IPS DF 6.9 (cell line): ENCODE data around the gene RNF181.
A peak's percentile ranks its signal among the peaks of the same experiment; 100 is the strongest.
"Not testable (repeated sequence)": the region's sequence is repeated elsewhere in the genome, so short reads cannot be mapped to it uniquely, and the experiment has no call there.

Experiments
- DNase-seq: peaks from one replicate; pipeline ENCODE4 v3.0.0-alpha.2; 2013; ENCODE audit warnings: low read depth, low spot score
- H3K27ac ChIP-seq: one replicate; pipeline ENCODE4 v1.5.1; 2013; ENCODE audit warnings: low read length, control low read depth
- H3K27me3 ChIP-seq: 2 replicates; pipeline ENCODE4 v1.6.1; 2013; ENCODE audit warnings: mild to moderate bottlenecking, low read length; ENCODE audit not compliant: control insufficient read depth, insufficient read depth
- H3K36me3 ChIP-seq: 2 replicates; pipeline ENCODE4 v1.6.1; 2013; ENCODE audit warnings: low read length; ENCODE audit not compliant: control insufficient read depth, insufficient read depth
- H3K4me1 ChIP-seq: 2 replicates; pipeline ENCODE4 v1.6.1; 2013; ENCODE audit warnings: low read length; ENCODE audit not compliant: control insufficient read depth, insufficient read depth
- H3K4me3 ChIP-seq: 2 replicates; pipeline ENCODE4 v1.5.1; 2013; ENCODE audit warnings: mild to moderate bottlenecking, low read length
- H3K9me3 ChIP-seq: 2 replicates; pipeline ENCODE4 v1.6.1; 2013; ENCODE audit warnings: low read length, inconsistent platforms; ENCODE audit not compliant: control insufficient read depth, insufficient read depth
- WGBS: extraction: QIAGEN DNeasy Blood & Tissue Kit; methylation state at CpG from one replicate; pipeline ENCODE4 v1.1.7; 2013; ENCODE audit warnings: mixed read lengths, missing lambda C conversion rate; ENCODE audit not compliant: insufficient read length, insufficient coverage; 5-methylcytosine and 5-hydroxymethylcytosine counted together

The RNF181 gene

GRCh38 chr2:85553184-85553583, 42.4 kb upstream of the RNF181 start:
- Histone ChIP-seq H3K27me3 (no peaks in the 10 kb centered on the region), H3K9me3 (no peaks in the 10 kb centered on the region), H3K27ac (no peak overlapping the region), H3K4me3 (no peak overlapping the region), H3K4me1 (no peaks in the 10 kb centered on the region), H3K36me3 (peaks cover 24% of the 10 kb centered on the region; the same call in 1 of the 2 replicates)
- DNase-seq = no peak
- no CpG with 5 or more reads among the region's 6 CpGs for WGBS

- Histone ChIP-seq H3K27ac (no peak overlapping the region), H3K27me3 (no peaks in the 10 kb centered on the region), H3K9me3 (no peaks in the 10 kb centered on the region), H3K36me3 (peaks cover 25% of the 10 kb centered on the region; the same call in 1 of the 2 replicates), H3K4me1 (no peaks in the 10 kb centered on the region), H3K4me3 (no peak overlapping the region)
- DNase-seq = no peak
- no CpG with 5 or more reads among the region's 3 CpGs for WGBS
These were observed 40.4 kb upstream of the RNF181 start for GRCh38 chr2:85554980-85555612.

DNA sequence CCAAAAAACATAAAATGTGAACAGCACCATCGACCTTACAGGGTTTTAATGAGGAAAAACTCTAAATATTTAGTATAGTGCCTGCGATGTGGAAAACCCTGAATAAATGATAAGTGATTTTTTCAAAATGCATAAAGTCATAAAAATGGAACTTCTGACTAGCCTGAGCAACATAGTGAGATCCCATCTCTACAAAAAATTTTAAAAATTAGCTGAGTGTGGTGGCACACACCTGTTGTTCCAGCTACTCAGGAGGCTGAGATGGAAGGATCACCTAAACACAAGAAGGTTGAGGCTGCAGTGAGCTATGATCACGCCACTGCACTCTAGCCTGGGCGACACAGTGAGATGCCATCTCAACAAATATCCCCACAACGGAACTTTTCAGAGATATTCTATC, 38.4 kb upstream of the RNF181 start:
- peaks cover 12% of the 10 kb centered on the region; the same call in 1 of the 2 replicates for H3K36me3 ChIP-seq
- DNase-seq = no peak
- no CpG with 5 or more reads among the region's 5 CpGs for WGBS

DNA sequence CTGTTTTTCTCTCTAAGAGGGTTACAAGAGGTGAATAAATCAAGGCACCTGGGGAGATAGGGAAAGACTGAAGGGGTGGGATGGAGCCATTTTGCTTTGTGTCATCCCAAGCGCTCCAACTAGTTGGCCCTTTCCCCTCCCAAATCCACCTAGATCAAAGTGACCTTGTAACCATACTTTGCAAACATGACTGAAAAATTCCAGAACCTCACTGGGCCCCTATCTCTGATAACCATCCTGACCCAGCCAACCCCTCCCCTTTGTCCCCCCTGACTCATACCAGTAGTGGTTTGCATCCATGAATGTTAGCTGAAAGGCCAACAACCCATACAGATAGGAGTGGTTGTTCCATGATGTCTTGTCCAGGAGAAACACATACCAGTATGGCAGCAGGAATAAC, 37.4 kb upstream of the RNF181 start:
- no peak overlapping the region for H3K27ac ChIP-seq
- H3K4me3 ChIP-seq = no peak overlapping the region
- no peaks in the 10 kb centered on the region for H3K27me3 ChIP-seq
- no peak for DNase-seq
- H3K9me3 ChIP-seq = no peaks in the 10 kb centered on the region
- peaks cover 12% of the 10 kb centered on the region; the same call in 1 of the 2 replicates for H3K36me3 ChIP-seq
- no peaks in the 10 kb centered on the region for H3K4me1 ChIP-seq
- WGBS = no CpG with 5 or more reads among the region's 1 CpG

More for the DNA sequence above, 38.4 kb upstream of the RNF181 start:
- Histone ChIP-seq H3K27me3 (no peaks in the 10 kb centered on the region), H3K27ac (no peak overlapping the region), H3K9me3 (no peaks in the 10 kb centered on the region), H3K4me3 (no peak overlapping the region), H3K4me1 (no peaks in the 10 kb centered on the region)

- H3K27ac ChIP-seq = not testable (repeated sequence)
These were observed 35.2 kb upstream of the RNF181 start for GRCh38 chr2:85560403-85560726.

GRCh38 chr2:85560812-85561279, 34.7 kb upstream of the RNF181 start:
- DNase-seq = no peak

More at GRCh38 chr2:85560403-85560726, 35.2 kb upstream of the RNF181 start:
- H3K4me1 ChIP-seq, DNase-seq, H3K27me3 ChIP-seq, H3K9me3 ChIP-seq, H3K36me3 ChIP-seq: not testable (repeated sequence)
- WGBS = no CpG with 5 or more reads among the region's 12 CpGs
- H3K4me3 ChIP-seq = peak overlapping the region; percentile 57; the same call in 1 of the 2 replicates

DNA sequence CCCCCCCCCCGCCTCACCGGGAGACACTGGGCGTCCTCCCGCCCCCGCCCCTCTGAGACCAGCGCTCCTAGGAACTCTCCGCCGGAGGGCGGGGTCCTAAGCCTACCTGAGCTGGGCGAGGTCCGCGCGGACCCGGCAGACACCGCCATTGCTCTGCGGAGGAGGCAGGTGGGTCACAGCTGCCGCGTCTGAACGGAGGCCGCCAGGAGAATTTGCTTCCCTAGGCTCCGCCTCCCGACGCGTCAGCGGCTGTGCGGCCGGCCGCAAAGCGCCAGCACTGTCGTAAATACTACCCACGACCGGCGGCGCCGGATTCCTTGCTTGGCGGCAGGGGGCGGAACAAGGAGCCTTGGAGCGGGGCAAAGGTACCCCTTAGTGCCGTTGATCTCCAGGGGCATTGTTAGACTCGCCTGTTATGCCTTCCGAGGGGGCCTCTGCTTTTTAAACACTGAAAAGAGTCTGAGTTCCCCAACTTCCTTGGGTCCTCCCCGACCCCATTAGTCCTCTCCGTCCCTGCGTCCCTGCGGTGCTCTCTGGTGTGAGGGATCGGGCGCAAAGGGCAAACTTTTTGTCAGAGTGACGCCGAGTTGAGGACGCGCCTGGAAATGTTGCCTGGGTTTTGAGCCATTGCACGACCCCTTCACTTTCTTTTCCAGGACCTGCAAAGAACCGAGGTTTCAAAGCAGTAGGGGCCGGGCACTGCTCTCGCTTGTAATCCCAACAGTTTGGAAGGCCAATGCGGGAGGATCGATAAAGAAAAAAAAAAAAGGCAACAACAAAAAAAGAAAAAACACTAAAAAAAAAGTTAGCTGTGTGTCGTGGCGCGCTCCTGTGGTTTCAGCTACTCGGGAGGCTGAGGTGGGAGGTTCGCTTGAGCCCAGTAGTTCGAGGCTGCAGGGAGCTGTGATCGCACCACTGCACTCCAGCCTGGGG, 34.0 kb upstream of the RNF181 start, which contains the start of gene GGCX:
GGCX (minus strand) TSS at position 214 of the 933 bp plus-strand sequence; CDS start at position 149, 65 bp downstream.
- WGBS = no CpG with 5 or more reads among the region's 64 CpGs
- H3K27me3 ChIP-seq = no peaks in the 10 kb centered on the region
- no peaks in the 10 kb centered on the region for H3K4me1 ChIP-seq
- H3K27ac ChIP-seq = no peak within 1 kb of the TSS
- H3K9me3 ChIP-seq = no peaks in the 10 kb centered on the region
- H3K4me3 ChIP-seq = peak within 1 kb of the TSS; percentile 57; the same call in 1 of the 2 replicates
- peak; percentile 84 for DNase-seq
- 0 out of 2 replicates have a peak, but pooled peaks cover 3% of the 10 kb centered on the region for H3K36me3 ChIP-seq

More at GRCh38 chr2:85560812-85561279, 34.7 kb upstream of the RNF181 start:
- no peaks in the 10 kb centered on the region for H3K9me3 ChIP-seq
- no peaks in the 10 kb centered on the region for H3K27me3 ChIP-seq
- H3K36me3 ChIP-seq = 0 out of 2 replicates have a peak, but pooled peaks cover 3% of the 10 kb centered on the region
- H3K4me1 ChIP-seq = no peaks in the 10 kb centered on the region
- H3K4me3 ChIP-seq = peak overlapping the region; percentile 57; the same call in 1 of the 2 replicates
- WGBS = no CpG with 5 or more reads among the region's 14 CpGs
- H3K27ac ChIP-seq = no peak overlapping the region

DNA sequence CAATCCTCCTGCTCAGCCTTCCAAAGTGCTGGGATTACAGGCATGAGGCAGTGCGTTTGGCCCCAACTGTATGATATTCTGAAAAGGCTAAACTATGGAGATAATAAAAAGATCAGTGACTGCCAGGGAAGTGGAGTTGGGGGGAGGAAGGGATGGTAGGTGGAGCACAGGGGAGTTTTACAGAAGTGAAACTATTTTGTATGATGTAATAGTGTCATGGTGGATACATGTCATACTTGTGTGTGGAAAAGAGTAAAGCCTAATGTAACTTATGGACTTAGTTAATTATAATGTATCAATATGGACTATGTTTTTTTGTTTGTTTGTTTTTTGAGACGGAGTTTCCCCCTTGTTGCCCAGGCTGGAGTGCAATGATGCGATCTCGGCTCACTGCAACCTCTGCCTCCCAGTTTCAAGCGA, 31.4 kb upstream of the RNF181 start:
- Histone ChIP-seq H3K4me1 (no peaks in the 10 kb centered on the region), H3K27ac (no peak overlapping the region), H3K4me3 (no peak overlapping the region), H3K27me3 (no peaks in the 10 kb centered on the region), H3K36me3 (no peaks in the 10 kb centered on the region), H3K9me3 (no peaks in the 10 kb centered on the region)
- no CpG with 5 or more reads among the region's 5 CpGs for WGBS
- no peak for DNase-seq

DNA sequence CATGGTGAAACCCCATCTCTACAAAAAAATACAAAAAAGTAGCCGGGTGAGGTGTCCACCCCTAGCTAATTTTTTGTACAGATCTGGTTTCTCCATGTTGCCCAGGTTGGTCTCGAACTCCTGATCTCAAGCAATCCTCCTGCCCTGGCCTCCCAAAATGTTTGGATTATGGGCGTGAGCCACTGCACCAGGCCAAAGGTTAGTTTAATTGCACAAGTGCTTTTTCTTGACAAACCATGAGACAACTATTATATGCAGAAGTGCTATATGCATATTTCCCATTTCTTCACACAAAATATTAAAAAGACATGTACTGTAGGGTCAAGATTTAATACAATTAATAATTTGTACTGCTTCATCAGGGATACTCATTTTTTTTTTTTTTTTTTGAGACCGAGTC, 29.3 kb upstream of the RNF181 start:
- DNase-seq = no peak
- H3K4me1 ChIP-seq = no peaks in the 10 kb centered on the region
- no peak overlapping the region for H3K27ac ChIP-seq
- no CpG with 5 or more reads among the region's 4 CpGs for WGBS
- H3K27me3 ChIP-seq = peaks cover 9% of the 10 kb centered on the region
- no peaks in the 10 kb centered on the region for H3K36me3 ChIP-seq
- no peaks in the 10 kb centered on the region for H3K9me3 ChIP-seq
- no peak overlapping the region for H3K4me3 ChIP-seq

DNA sequence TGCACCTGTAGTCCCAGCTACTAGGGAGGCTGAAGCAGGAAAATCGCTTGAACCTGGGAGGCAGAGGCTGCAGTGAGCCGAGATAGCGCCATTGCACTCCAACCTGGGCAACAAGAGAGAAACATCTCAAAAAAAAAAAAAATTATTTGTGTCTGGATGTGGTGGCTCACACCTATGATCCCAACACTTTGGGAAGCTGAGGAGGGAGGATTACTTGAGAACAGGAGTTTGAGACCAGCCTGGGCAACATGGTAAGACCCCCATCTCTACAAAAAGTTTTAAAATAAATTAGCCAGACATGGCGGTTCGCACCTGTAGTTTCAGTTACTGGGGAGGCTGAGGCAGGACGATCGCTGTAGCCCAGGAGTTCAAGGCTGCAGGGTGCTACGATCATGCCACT, 19.8 kb upstream of the RNF181 start:
- Histone ChIP-seq H3K27me3 (peaks cover 6% of the 10 kb centered on the region), H3K9me3 (no peaks in the 10 kb centered on the region), H3K27ac (no peak overlapping the region), H3K36me3 (no peaks in the 10 kb centered on the region), H3K4me3 (no peak overlapping the region), H3K4me1 (peaks cover 5% of the 10 kb centered on the region)
- no peak for DNase-seq
- no CpG with 5 or more reads among the region's 8 CpGs for WGBS
